Gastroesophageal sphincter (tissue), 4 donors: Measurements from ENCODE around the gene ZNF791. TPM values are rescaled to one million over a fixed set of nuclear protein-coding genes. Genes with fewer than 3 reads are reported as not detected.

ENCODE experiments used
- ATAC-seq: fragments of 150-250 bp; one replicate; pipeline ENCODE4 v1.9.1; 2016; ENCODE audit warnings: mild to moderate bottlenecking, moderate library complexity
- H3K27ac ChIP-seq, 4 donors: fragments of 200-600 bp; sonication (generic) in 3 of 4; 1 replicate in 3 of 4; 2 replicates in 1 of 4; pipeline ENCODE4 v1.5.1; 2016 to 2019
- H3K27me3 ChIP-seq: fragments of 200-600 bp; sonication (generic); one replicate; pipeline ENCODE4 v1.5.1; 2019
- H3K36me3 ChIP-seq, 2 donors: fragments of 200-600 bp; sonication (generic); one replicate each; pipeline ENCODE4 v1.5.1; 2019; ENCODE audit warnings: control low read depth in 1 of 2
- H3K4me1 ChIP-seq, 3 donors: fragments of 200-600 bp; sonication (generic); 1 replicate in 2 of 3; 2 replicates in 1 of 3; pipeline ENCODE4 v1.5.1; 2016 to 2019; ENCODE audit warnings: control low read depth in 2 of 3
- H3K4me3 ChIP-seq, 2 donors: fragments of 200-600 bp; sonication (generic); one replicate each; pipeline ENCODE4 v1.5.1; 2019; ENCODE audit warnings: mild to moderate bottlenecking in 1 of 2, moderate library complexity in 1 of 2
- H3K9me3 ChIP-seq, 3 donors: fragments of 200-600 bp; sonication (generic); one replicate each; pipeline ENCODE4 v1.5.1; 2017 to 2019; ENCODE audit warnings: control low read depth in 2 of 3
- EP300 ChIP-seq: sonication (generic); formaldehyde crosslinking; IDR thresholded peaks from one replicate; pipeline ENCODE4 v1.6.1; 2017; ENCODE audit warnings: antibody characterized with exemption, mild to moderate bottlenecking
- POLR2A ChIP-seq, 2 donors: fragments of 450-650 bp; IDR thresholded peaks; one replicate each; pipeline ENCODE4 v1.6.1; 2017; ENCODE audit warnings: antibody characterized with exemption in 2 of 2, mild to moderate bottlenecking in 2 of 2, moderate library complexity in 1 of 2
- POLR2AphosphoS5 ChIP-seq: sonication (generic); formaldehyde crosslinking; IDR thresholded peaks from one replicate; pipeline ENCODE4 v1.6.1; 2017; ENCODE audit warnings: antibody characterized with exemption
- WGBS, 2 donors: methylation state at CpG; one replicate each; pipeline ENCODE4 v1.1.5; 2018; ENCODE audit warnings: low coverage in 1 of 2; 5-methylcytosine and 5-hydroxymethylcytosine counted together
- total RNA-seq, 4 donors: library from RNA; depleted of rRNA; stranded (reverse); fragments of >200 nt; gene quantifications; one replicate each; pipeline ENCODE4 v1.1.0, GENCODE V29; 2016
- TF ChIP-seq, protein P1 (sequence below), 4 experiments: fragments of 200-600 bp in 2 of 4; fragments of 450-650 bp in 2 of 4; sonication (generic) in 1 of 4; IDR thresholded peaks; one replicate each; pipeline ENCODE4 v1.5.1; 2017 to 2019; ENCODE audit warnings: antibody characterized with exemption in 4 of 4, mild to moderate bottlenecking in 2 of 4, moderate library complexity in 2 of 4

Gene ZNF791
- total RNA-seq, 4 donors from 2014 or later = 16.7 to 29.7 (median 20.4) TPM

DNA sequence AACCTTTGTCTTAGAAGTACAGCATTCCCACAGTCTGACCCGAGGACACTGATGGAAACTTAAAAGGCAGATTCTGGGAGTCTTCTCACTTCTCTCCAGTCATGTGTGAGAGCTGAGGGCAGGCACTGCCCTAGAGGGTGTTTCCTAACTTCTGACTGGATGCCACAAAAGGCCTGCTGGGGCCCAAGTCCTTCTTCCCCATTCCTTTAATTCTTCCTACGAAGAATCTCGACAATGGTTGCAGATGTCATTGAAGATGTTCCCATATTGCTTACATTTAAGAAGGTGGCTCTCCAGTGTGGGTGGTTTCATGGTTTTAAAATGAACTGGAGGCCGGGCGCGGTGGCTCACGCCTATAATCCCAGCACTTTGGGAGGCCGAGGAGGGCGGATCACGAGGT lies 32.1 kb upstream of the ZNF791 start:
- ATAC-seq = no peak
- peaks cover 7 to 65% of the 10 kb centered on the region in 2 donors for H3K36me3 ChIP-seq
- TF ChIP-seq POLR2A (IDR thresholded peaks at IDR 0.05) (no peak), POLR2AphosphoS5 (no peak), EP300 (no peak)
- TF ChIP-seq, protein P1, sequence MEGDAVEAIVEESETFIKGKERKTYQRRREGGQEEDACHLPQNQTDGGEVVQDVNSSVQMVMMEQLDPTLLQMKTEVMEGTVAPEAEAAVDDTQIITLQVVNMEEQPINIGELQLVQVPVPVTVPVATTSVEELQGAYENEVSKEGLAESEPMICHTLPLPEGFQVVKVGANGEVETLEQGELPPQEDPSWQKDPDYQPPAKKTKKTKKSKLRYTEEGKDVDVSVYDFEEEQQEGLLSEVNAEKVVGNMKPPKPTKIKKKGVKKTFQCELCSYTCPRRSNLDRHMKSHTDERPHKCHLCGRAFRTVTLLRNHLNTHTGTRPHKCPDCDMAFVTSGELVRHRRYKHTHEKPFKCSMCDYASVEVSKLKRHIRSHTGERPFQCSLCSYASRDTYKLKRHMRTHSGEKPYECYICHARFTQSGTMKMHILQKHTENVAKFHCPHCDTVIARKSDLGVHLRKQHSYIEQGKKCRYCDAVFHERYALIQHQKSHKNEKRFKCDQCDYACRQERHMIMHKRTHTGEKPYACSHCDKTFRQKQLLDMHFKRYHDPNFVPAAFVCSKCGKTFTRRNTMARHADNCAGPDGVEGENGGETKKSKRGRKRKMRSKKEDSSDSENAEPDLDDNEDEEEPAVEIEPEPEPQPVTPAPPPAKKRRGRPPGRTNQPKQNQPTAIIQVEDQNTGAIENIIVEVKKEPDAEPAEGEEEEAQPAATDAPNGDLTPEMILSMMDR (IDR thresholded peaks at IDR 0.05) = no peak
- H3K9me3 ChIP-seq = peaks cover 0 to 22% (median 0%) of the 10 kb centered on the region in 3 donors
- 87 to 91% methylated on average over 3 to 7 of the region's 10 CpGs for WGBS, 2 donors
- H3K4me1 ChIP-seq = no peaks in the 10 kb centered on the region
- H3K27me3 ChIP-seq = no peaks in the 10 kb centered on the region
- no peak overlapping the region for H3K27ac ChIP-seq
- no peak overlapping the region for H3K4me3 ChIP-seq

GRCh38 chr19:12580180-12580694 lies 30.5 kb upstream of the ZNF791 start:
- Histone ChIP-seq H3K4me3 (no peak overlapping the region), H3K27ac (peak overlapping the region in 3 of 4 donors; percentile 37 to 71 (median 46)), H3K27me3 (no peaks in the 10 kb centered on the region), H3K36me3 (peaks cover 7 to 65% of the 10 kb centered on the region in 2 donors), H3K4me1 (no peaks in the 10 kb centered on the region), H3K9me3 (peaks cover 0 to 22% (median 0%) of the 10 kb centered on the region in 3 donors)
- 47 to 58% methylated on average over 11 of the region's 11 CpGs for WGBS, 2 donors
- TF ChIP-seq POLR2AphosphoS5 = peak; percentile 68
- no peak for TF ChIP-seq POLR2A (IDR thresholded peaks at IDR 0.05)
- peak; percentile 82 for ATAC-seq

GRCh38 chr19:12581100-12581499 lies 29.6 kb upstream of the ZNF791 start:
- H3K4me1 ChIP-seq = no peaks in the 10 kb centered on the region
- H3K36me3 ChIP-seq = peaks cover 7 to 62% of the 10 kb centered on the region in 2 donors
- peak overlapping the region in 2 of 4 donors; percentile 34 to 71 for H3K27ac ChIP-seq
- WGBS, 2 donors = 95% methylated on average over 9 of the region's 9 CpGs
- TF ChIP-seq POLR2A (IDR thresholded peaks at IDR 0.05) (no peak), EP300 (no peak), POLR2AphosphoS5 (no peak)
- TF ChIP-seq, protein P1 (IDR thresholded peaks at IDR 0.05) = no peak
- H3K27me3 ChIP-seq = no peaks in the 10 kb centered on the region
- H3K4me3 ChIP-seq = no peak overlapping the region
- ATAC-seq = no peak
- peaks cover 0 to 22% (median 0%) of the 10 kb centered on the region in 3 donors for H3K9me3 ChIP-seq

- 95% methylated on average over 8 of the region's 11 CpGs; no CpG with 5 or more reads in 1 of the 2 donors for WGBS, 2 donors
- ATAC-seq = no peak
- TF ChIP-seq, protein P1 (IDR thresholded peaks at IDR 0.05) = no peak
- TF ChIP-seq POLR2AphosphoS5 (no peak), EP300 (no peak), POLR2A (IDR thresholded peaks at IDR 0.05) (no peak)
- H3K27ac ChIP-seq = no peak overlapping the region
- no peaks in the 10 kb centered on the region for H3K4me1 ChIP-seq
- H3K9me3 ChIP-seq = no peaks in the 10 kb centered on the region
- H3K4me3 ChIP-seq = no peak overlapping the region
- no peaks in the 10 kb centered on the region for H3K27me3 ChIP-seq
- peaks cover 0 to 45% of the 10 kb centered on the region in 2 donors for H3K36me3 ChIP-seq
These were observed 14.2 kb upstream of the ZNF791 start for GRCh38 chr19:12596485-12596884.

- WGBS, 2 donors = 53 to 69% methylated on average over 10 to 17 of the region's 38 CpGs
- Histone ChIP-seq H3K9me3 (no peaks in the 10 kb centered on the region), H3K27ac (no peak overlapping the region), H3K36me3 (peaks cover 0 to 47% of the 10 kb centered on the region in 2 donors), H3K27me3 (no peaks in the 10 kb centered on the region), H3K4me1 (no peaks in the 10 kb centered on the region), H3K4me3 (no peak overlapping the region)
- no peak for ATAC-seq
- TF ChIP-seq EP300 = no peak
- no peak for TF ChIP-seq POLR2AphosphoS5
- TF ChIP-seq, protein P1 (IDR thresholded peaks at IDR 0.05) = no peak
These were observed 13.7 kb upstream of the ZNF791 start for GRCh38 chr19:12596927-12597548.
